ENCODE data around the gene ZNF683. TPM values are rescaled to one million over a fixed set of nuclear protein-coding genes. Genes with fewer than 3 reads are reported as not detected.

The ZNF683 gene
- total and polyA plus RNA-seq, 10 of the 15 experiments (the other 5 are each of a cell fraction or from before 2014, with no cell fraction given), result not detected

GRCh38 chr1:26317612-26318337 lies 54.8 kb downstream of the ZNF683 start, which contains the start of gene CD52:
CD52 (plus strand) TSS chr1:26317958; CDS start chr1:26318018, 60 bp downstream.
- H3K27me3 ChIP-seq (replicated peaks in 1 of 2; ENCODE audit: control insufficient read depth in 2 of 2, insufficient read depth in 2 of 2, low read length in 1 of 2), result no peaks in the 10 kb centered on the region
- ATAC-seq (peak; percentile 75), FAIRE-seq (peak; percentile 78), DNase-seq (ENCODE audit: low read depth, low spot score) (peak; percentile 65)
- SMC1A ChIA-PET (ENCODE audit: uncharacterized antibody, unreplicated experiment), result interaction anchor here (0.6 to 14.9 kb wide), 5 partner anchors 10 to 148 kb away, joined by 3 to 474 read pairs (median 40); partner anchors contain the start of genes SH3BGRL3, UBXN11 and ZNF593
- H3K9ac ChIP-seq (ENCODE audit: control insufficient read depth, insufficient read depth, low read length), result peak within 1 kb of the TSS; percentile 57
- H3K9me3 ChIP-seq (replicated peaks; ENCODE audit: control insufficient read depth, insufficient read depth, low read length), result no peaks in the 10 kb centered on the region
- peak within 1 kb of the TSS; percentile 20 for H2AFZ ChIP-seq (ENCODE audit: control insufficient read depth, low read depth, low read length)
- peak within 1 kb of the TSS; percentile 89 for H3K27ac ChIP-seq (ENCODE audit: control insufficient read depth, insufficient read depth)
- H3K4me1 ChIP-seq (ENCODE audit: control insufficient read depth, insufficient read depth, low read length), result peaks cover 59% of the 10 kb centered on the region
- no peaks in the 10 kb centered on the region for H4K20me1 ChIP-seq (ENCODE audit: control insufficient read depth, insufficient read depth)
- H3K36me3 ChIP-seq (ENCODE audit: control insufficient read depth in 2 of 2, insufficient read depth in 2 of 2, low read length in 1 of 2), result peaks cover 0 to 3% of the 10 kb centered on the region in 2 experiments; a peak in 1 of 4 replicates
- RAD21 ChIA-PET (ENCODE audit: unreplicated experiment), result interaction anchor here (1.0 to 10.4 kb wide), 13 partner anchors 10 to 225 kb away, joined by 3 to 477 read pairs (median 6); partner anchors contain the start of genes CEP85, SH3BGRL3, UBXN11 and ZNF593
- whole genome bisulfite sequencing (ENCODE audit: insufficient coverage, insufficient replicate concordance, low lambda C conversion rate, missing lambda C conversion rate), result 2% methylated on average over 12 of the region's 12 CpGs
- intact Hi-C loops (cut with micrococcal nuclease; ENCODE audit: unreplicated experiment) (loop anchor here (5.0 kb wide), 2 partner anchors 80 to 210 kb away; no protein-coding TSS in a partner anchor), in situ Hi-C loops (cut with MboI) (no loop called here)
- peak within 1 kb of the TSS; percentile 57 for H3K4me2 ChIP-seq (ENCODE audit: control insufficient read depth, insufficient read depth)
- CTCF ChIA-PET, result interaction anchor here (0.6 to 11.6 kb wide), 16 partner anchors 8 to 463 kb away, joined by 3 to 879 read pairs (median 4); partner anchors contain the start of genes CEP85, PAFAH2, SH3BGRL3 and ZNF593
- H3K79me2 ChIP-seq (ENCODE audit: control insufficient read depth, insufficient read depth, low read length), result peaks cover 23% of the 10 kb centered on the region
- POLR2A ChIA-PET, result interaction anchor here (0.6 to 10.6 kb wide), 10 partner anchors 11 to 1161 kb away, joined by 4 to 253 read pairs (median 6); partner anchors contain the start of genes CEP85, HMGN2, SH3BGRL3 and UBXN11
- peak within 1 kb of the TSS; percentile 96 for H3K4me3 ChIP-seq
- TSS peak; percentile 93 for BruUV-seq (replicated peaks)
- TF ChIP-seq SKIL (IDR thresholded peaks at IDR 0.05; ENCODE audit: low read depth, poor library complexity, severe bottlenecking) (no peak), KAT2A (conservative IDR thresholded peaks at IDR 0.05; ENCODE audit: control insufficient read depth, low read depth, low read length) (no peak), EGR1 (IDR thresholded peaks at IDR 0.05; ENCODE audit: borderline replicate concordance in 1 of 2, low read depth in 2 of 2, low read length in 2 of 2) (peak in 1 of 2 experiments; percentile 54; a peak in 1 of 3 replicates), HCFC1 (IDR thresholded peaks at IDR 0.05; ENCODE audit: low read length) (no peak), GABPA (IDR thresholded peaks at IDR 0.05; ENCODE audit: low read depth) (no peak), NR2C1 (IDR thresholded peaks at IDR 0.05) (no peak), USF2 (IDR thresholded peaks at IDR 0.05; ENCODE audit: borderline replicate concordance, low read depth, low read length) (no peak), TAF1 (IDR thresholded peaks at IDR 0.05; ENCODE audit: borderline replicate concordance, low read depth, low read length) (no peak; the same call in 1 of the 2 replicates), CBX5 (IDR thresholded peaks at IDR 0.05; ENCODE audit: low read depth) (no peak), BCL3 (IDR thresholded peaks at IDR 0.05; ENCODE audit: borderline replicate concordance, insufficient read depth, low read depth, low read length, poor library complexity, severe bottlenecking) (no peak), ZNF274 (IDR thresholded peaks at IDR 0.05; ENCODE audit: insufficient read depth, insufficient read length) (no peak), ZBTB40 (IDR thresholded peaks at IDR 0.05; ENCODE audit: borderline replicate concordance) (no peak)
